KMS-11 (cell line): Measurements from ENCODE around the gene SSRP1.

Experiments used
- H2AFZ ChIP-seq: fragments of 200-600 bp; sonication (generic); 2 replicates; pipeline ENCODE4 v1.6.1; 2016; ENCODE audit warnings: antibody characterized with exemption, mixed run types, low read depth
- H3K27ac ChIP-seq: fragments of 200-600 bp; sonication (generic); 2 replicates; pipeline ENCODE4 v1.6.1; 2016; ENCODE audit warnings: mild to moderate bottlenecking, mixed run types
- H3K27me3 ChIP-seq: fragments of 200-600 bp; sonication (generic); 2 replicates; pipeline ENCODE4 v1.6.1; 2017; ENCODE audit warnings: mild to moderate bottlenecking, low read depth, mixed run types, moderate library complexity; ENCODE audit not compliant: insufficient read depth
- H3K36me3 ChIP-seq: fragments of 200-600 bp; sonication (generic); 2 replicates; pipeline ENCODE4 v1.6.1; 2017; ENCODE audit warnings: mild to moderate bottlenecking, mixed run types; ENCODE audit not compliant: insufficient read depth
- H3K4me1 ChIP-seq: fragments of 200-600 bp; sonication (generic); 2 replicates; pipeline ENCODE4 v1.6.1; 2016; ENCODE audit warnings: mild to moderate bottlenecking, low read depth, mixed run types; ENCODE audit not compliant: poor library complexity, severe bottlenecking
- H3K4me2 ChIP-seq: fragments of 200-600 bp; sonication (generic); 2 replicates; pipeline ENCODE4 v1.7.0; 2016; ENCODE audit warnings: mild to moderate bottlenecking, mixed run types
- H3K4me3 ChIP-seq: fragments of 200-600 bp; sonication (generic); IDR thresholded peaks from 2 replicates; pipeline ENCODE4 v1.6.1; 2017; ENCODE audit warnings: low read depth, low read length, mixed read lengths; ENCODE audit not compliant: insufficient read depth
- H3K79me2 ChIP-seq: fragments of 200-600 bp; sonication (generic); 2 replicates; pipeline ENCODE4 v1.6.1; 2016; ENCODE audit warnings: low read depth, mixed run types; ENCODE audit not compliant: insufficient read depth
- H3K9ac ChIP-seq: fragments of 200-600 bp; sonication (generic); 2 replicates; pipeline ENCODE4 v1.6.1; 2016; ENCODE audit warnings: mild to moderate bottlenecking, mixed run types
- H4K20me1 ChIP-seq: fragments of 200-600 bp; sonication (generic); 2 replicates; pipeline ENCODE4 v1.6.1; 2016; ENCODE audit warnings: mild to moderate bottlenecking, mixed run types; ENCODE audit not compliant: insufficient read depth
- CTCF ChIP-seq: fragments of 200-600 bp; sonication (generic); conservative IDR thresholded peaks from 2 replicates; pipeline ENCODE4 v1.6.1; 2017; ENCODE audit warnings: low read depth, mild to moderate bottlenecking, antibody characterized with exemption, low read length, moderate library complexity, mixed read lengths

SSRP1 gene

DNA sequence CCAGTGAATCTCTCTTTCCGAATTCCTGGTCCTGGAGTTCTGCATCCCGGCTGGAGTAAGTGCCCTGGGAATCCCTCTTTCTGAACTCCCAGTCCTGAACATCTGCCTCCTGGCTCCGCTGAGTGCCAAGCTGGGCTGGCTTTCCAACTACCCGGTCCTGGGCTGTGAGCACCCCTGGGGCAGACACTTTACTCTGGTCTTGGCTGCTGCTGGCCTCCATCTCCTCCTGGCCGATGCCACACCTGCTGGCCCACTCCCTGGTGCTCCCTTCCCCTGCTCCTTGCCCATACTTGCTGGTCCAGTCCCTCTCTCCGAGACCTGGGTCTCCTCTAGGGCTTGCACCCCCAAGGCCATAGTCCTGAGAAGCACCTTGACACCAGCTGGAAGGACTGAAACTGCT is 25.6 kb downstream of the SSRP1 start:
- Histone ChIP-seq H4K20me1 (no peaks in the 10 kb centered on the region), H3K4me3 (no peak overlapping the region), H3K4me1 (no peaks in the 10 kb centered on the region), H3K9ac (no peak overlapping the region), H3K27ac (no peak overlapping the region), H2AFZ (no peak overlapping the region), H3K27me3 (no peaks in the 10 kb centered on the region), H3K4me2 (no peak overlapping the region), H3K36me3 (no peaks in the 10 kb centered on the region), H3K79me2 (no peaks in the 10 kb centered on the region)
- TF ChIP-seq CTCF = no peak

DNA sequence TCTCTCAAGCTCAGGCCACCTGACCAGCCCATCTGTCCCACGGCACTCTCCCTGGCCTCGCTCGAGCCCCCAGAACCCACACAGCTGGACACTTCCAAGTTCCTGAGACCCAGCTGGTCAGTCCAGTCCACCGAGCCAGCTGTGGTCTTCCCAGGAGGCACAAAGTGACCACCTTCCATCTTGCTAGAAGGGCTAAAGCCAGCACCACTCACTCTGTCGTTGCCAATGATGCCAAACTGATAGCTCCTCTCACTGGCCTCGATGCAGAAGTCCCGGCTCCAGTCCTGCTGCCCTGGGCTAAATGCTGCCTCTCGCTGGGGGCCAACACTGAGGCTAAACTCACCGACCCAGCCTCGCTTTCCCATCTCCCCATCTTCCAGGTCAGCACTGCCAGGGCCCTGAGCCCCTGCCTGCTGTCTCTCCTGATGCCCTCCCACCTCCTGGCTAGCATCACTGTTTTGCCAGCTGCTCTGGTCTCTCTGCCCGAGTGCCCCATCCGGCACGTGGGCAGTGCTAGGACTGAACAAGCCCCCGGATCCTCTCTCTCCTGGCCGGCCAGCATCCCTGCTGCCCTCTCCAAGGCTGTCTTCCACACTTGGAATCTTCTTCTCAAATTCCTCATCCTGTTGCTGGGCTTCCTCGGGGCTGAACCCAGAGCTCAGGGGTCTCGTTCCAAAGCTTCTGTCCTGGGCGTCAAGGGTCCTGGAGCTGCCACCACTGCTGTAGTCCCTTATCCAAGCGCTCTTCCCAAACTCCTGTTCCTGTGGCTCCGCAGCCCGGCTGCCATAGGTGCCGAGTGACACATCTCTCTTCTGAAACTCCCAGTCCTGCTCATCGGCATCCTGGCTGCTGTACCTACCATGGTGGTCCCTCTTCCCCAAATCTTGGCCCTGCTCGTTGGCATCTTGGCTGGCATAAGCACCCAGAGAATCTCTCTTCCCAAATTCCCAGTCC is 26.3 kb downstream of the SSRP1 start:
- H3K27me3 ChIP-seq = no peaks in the 10 kb centered on the region
- H4K20me1 ChIP-seq = no peaks in the 10 kb centered on the region
- H2AFZ ChIP-seq = no peak overlapping the region
- H3K4me3 ChIP-seq = no peak overlapping the region
- H3K4me2 ChIP-seq = no peak overlapping the region
- H3K4me1 ChIP-seq = no peaks in the 10 kb centered on the region
- H3K27ac ChIP-seq = no peak overlapping the region
- no peaks in the 10 kb centered on the region for H3K79me2 ChIP-seq
- no peaks in the 10 kb centered on the region for H3K36me3 ChIP-seq
- H3K9ac ChIP-seq = no peak overlapping the region
- TF ChIP-seq CTCF = no peak

DNA sequence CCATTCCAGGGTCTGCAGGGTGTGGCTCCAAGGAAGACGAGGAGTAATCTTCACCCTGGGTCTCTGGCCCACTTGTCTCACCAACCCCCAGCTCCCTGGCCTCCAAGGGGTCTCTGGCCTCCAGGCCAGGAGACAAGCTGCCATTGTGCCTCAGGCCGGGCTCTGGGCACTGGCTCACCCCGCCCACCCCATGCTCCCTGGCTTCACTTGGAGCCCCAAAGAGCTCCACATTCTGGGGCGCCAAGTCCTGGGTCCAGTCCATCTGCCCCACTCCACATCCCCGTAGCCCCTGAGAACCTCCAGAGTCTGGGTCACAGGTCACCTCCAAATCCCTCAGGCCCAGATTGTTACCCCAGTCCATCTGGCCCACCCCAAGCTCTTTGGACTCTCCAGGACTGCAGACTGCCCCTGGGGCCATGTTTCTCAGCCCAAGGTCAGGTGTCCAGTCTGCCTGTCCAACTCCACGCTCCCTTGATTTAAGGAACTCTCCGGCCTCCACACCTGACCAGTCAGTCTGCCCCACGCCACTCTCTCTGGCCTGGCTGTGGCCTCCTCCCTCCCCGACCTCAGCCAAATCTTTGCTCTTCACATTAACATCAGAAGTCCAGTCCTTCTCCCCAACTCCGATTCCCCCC is 27.1 kb downstream of the SSRP1 start:
- Histone ChIP-seq H3K79me2 (no peaks in the 10 kb centered on the region), H3K4me1 (no peaks in the 10 kb centered on the region)

DNA sequence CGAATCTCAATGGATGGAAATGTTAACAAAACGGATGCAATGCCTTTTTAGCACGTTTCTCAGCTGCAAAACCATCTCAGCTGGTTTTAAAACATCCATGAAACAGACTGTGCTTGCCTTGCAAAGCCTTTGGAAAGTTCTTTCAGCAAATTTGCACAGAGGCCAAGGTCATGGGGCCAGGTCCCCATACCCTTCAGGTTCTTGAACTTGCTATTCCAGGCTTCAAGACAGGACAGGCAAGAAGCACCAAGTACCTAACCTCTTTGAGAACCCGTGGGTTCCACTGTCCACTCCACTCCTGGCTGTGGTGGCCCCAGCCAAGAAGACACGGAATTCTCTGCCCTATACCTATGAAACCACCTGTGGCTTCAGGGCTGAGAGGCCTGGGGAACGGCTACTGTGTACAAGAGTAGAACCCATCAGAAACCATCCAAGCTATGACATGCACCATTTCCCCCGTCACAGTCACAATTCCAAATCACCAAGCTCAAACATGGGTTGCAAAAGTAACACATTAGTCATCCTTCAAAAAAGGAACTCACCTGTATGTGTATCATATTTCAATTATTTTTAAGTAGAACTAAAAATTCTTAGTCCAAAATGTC is 27.9 kb downstream of the SSRP1 start:
- H3K4me3 ChIP-seq = no peak overlapping the region
- H3K4me1 ChIP-seq = no peaks in the 10 kb centered on the region
- no peak overlapping the region for H3K4me2 ChIP-seq
- H3K27ac ChIP-seq = no peak overlapping the region
- no peak overlapping the region for H3K9ac ChIP-seq
- no peaks in the 10 kb centered on the region for H3K36me3 ChIP-seq
- H4K20me1 ChIP-seq = no peaks in the 10 kb centered on the region
- TF ChIP-seq CTCF = no peak
- no peaks in the 10 kb centered on the region for H3K79me2 ChIP-seq
- H3K27me3 ChIP-seq = no peaks in the 10 kb centered on the region
- no peak overlapping the region for H2AFZ ChIP-seq

More for the DNA sequence above, 27.1 kb downstream of the SSRP1 start:
- no peak overlapping the region for H3K4me3 ChIP-seq
- H3K27ac ChIP-seq = no peak overlapping the region
- H3K9ac ChIP-seq = no peak overlapping the region
- no peaks in the 10 kb centered on the region for H4K20me1 ChIP-seq
- no peaks in the 10 kb centered on the region for H3K36me3 ChIP-seq
- no peak overlapping the region for H3K4me2 ChIP-seq
- no peak for TF ChIP-seq CTCF
- no peak overlapping the region for H2AFZ ChIP-seq
- H3K27me3 ChIP-seq = no peaks in the 10 kb centered on the region
